NT2/D1 (cell line): Measurements from ENCODE around the gene ANXA7.

Experiments
- SUZ12 ChIP-seq: IDR thresholded peaks from 2 replicates; pipeline ENCODE4 v1.6.1; 2011; ENCODE audit not compliant: insufficient read length, insufficient read depth; ENCODE audit errors: extremely low read depth
- YY1 ChIP-seq: IDR thresholded peaks from 2 replicates; pipeline ENCODE4 v1.6.1; 2011; ENCODE audit not compliant: insufficient read length, insufficient read depth
- ZNF274 ChIP-seq: IDR thresholded peaks from 2 replicates; pipeline ENCODE4 v1.6.1; 2011; ENCODE audit warnings: mild to moderate bottlenecking, low read depth, low read length

DNA sequence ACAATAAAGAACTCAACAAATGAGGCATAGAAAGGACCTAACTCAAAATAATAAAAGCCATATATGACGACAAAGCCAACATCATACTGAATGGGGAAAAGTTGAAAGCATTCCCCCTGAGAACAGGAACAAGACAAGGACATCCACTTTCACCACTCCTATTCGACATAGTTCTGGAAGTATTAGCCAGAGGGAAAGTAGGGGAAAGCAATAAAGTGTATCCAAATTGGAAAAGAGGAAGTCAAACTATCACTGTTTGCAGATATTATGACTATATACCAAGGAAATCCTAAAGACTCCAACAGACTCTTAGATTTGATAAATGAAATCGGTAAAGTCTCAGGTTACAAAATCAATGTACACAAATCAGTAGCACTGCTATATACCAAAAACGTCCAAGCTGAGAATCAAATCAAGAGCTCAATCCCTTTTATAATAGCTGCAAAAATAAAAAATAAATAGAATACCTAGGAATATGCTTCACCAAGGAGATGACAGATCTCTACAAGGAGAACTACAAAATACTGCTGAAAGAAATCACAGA lies 4.8 kb downstream of the ANXA7 start:
- TF ChIP-seq ZNF274 (no peak), YY1 (no peak), SUZ12 (no peak)
